Esophagus muscularis mucosa (tissue), 3 donors: ENCODE results near the gene ANKMY2.

Source experiments
- POLR2A ChIP-seq: fragments of 450-650 bp; IDR thresholded peaks from one replicate; pipeline ENCODE4 v1.6.1; 2017; ENCODE audit warnings: antibody characterized with exemption, moderate library complexity, mild to moderate bottlenecking, low read depth
- POLR2AphosphoS5 ChIP-seq, 2 donors: sonication (generic); formaldehyde crosslinking; IDR thresholded peaks; one replicate each; pipeline ENCODE4 v1.6.1; 2017; ENCODE audit warnings: antibody characterized with exemption in 2 of 2
- TF ChIP-seq, protein P1 (sequence below), 3 experiments: fragments of 200-600 bp in 2 of 3; fragments of 450-650 bp in 1 of 3; sonication (generic) in 2 of 3; IDR thresholded peaks; one replicate each; pipeline ENCODE4 v1.5.1; 2017 to 2019; ENCODE audit warnings: antibody characterized with exemption in 3 of 3, mild to moderate bottlenecking in 2 of 3, moderate library complexity in 1 of 3

DNA sequence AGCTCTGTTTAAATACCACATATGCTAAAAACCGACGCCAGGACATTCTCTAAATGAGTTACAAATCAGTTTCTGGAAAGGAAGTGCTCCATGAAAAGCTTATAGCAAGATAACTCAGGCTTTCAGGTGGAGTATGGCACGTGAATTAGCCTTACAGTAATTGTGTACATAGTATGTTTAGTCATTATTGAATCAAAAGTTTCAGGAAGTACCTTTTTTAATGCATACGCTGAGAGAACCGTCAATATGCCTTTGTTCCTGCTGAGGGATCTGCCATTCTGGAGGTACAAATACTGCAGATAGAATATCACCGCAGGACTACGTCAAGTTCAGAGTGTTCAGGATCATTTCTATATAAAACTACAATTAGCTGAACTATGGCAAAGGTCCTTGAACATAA, 45.7 kb downstream of the ANKMY2 start:
- TF ChIP-seq, protein P1, sequence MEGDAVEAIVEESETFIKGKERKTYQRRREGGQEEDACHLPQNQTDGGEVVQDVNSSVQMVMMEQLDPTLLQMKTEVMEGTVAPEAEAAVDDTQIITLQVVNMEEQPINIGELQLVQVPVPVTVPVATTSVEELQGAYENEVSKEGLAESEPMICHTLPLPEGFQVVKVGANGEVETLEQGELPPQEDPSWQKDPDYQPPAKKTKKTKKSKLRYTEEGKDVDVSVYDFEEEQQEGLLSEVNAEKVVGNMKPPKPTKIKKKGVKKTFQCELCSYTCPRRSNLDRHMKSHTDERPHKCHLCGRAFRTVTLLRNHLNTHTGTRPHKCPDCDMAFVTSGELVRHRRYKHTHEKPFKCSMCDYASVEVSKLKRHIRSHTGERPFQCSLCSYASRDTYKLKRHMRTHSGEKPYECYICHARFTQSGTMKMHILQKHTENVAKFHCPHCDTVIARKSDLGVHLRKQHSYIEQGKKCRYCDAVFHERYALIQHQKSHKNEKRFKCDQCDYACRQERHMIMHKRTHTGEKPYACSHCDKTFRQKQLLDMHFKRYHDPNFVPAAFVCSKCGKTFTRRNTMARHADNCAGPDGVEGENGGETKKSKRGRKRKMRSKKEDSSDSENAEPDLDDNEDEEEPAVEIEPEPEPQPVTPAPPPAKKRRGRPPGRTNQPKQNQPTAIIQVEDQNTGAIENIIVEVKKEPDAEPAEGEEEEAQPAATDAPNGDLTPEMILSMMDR (IDR thresholded peaks at IDR 0.05), result no peak
- TF ChIP-seq POLR2A (no peak), POLR2AphosphoS5 (IDR thresholded peaks at IDR 0.05) (no peak)
